ENCODE results near the gene BCAS2. TPM values are rescaled to one million over a fixed set of nuclear protein-coding genes. Genes with fewer than 3 reads are reported as not detected.

The BCAS2 gene
- total RNA-seq (2014; rRNA removed; shearing (Covaris generic)) = 49.9 and 50.7 TPM in 2 replicates
- 75.4 and 111 TPM in 2 replicates for polyA plus RNA-seq (2016; fragmentation: Nextera tagmentation; extraction: Ambion mirVana)
- long read RNA-seq, transcript BCAS2-201 (7 exons, 1,299 nt) = major isoform, 106 of 111 reads
- long read RNA-seq, partial matches to known transcripts = 2 of 111 reads
- long read RNA-seq, other reads (novel, unspliced or antisense) = 1 of 111 reads

- Histone ChIP-seq H3K36me3 (ENCODE audit: insufficient read depth) (peaks cover 5% of the 10 kb centered on the region; the same call in 1 of the 2 replicates), H3K4me1 (ENCODE audit: insufficient read depth) (peaks cover 13% of the 10 kb centered on the region; the same call in 1 of the 2 replicates), H3K4me3 (peak within 1 kb of the TSS; percentile 70), H3K79me2 (replicated peaks; ENCODE audit: insufficient read depth) (peaks cover 39% of the 10 kb centered on the region), H3F3A (replicated peaks; ENCODE audit: low read depth) (no peaks in the 10 kb centered on the region), H3K9me2 (ENCODE audit: insufficient read depth) (peaks cover 7% of the 10 kb centered on the region; the same call in 1 of the 2 replicates), H4K20me1 (replicated peaks; ENCODE audit: insufficient read depth) (peaks cover 5% of the 10 kb centered on the region; the same call in 1 of the 2 replicates), H3K27ac (ENCODE audit: low read depth) (peak within 1 kb of the TSS; percentile 81), H2AFZ (no peak within 1 kb of the TSS; the same call in 1 of the 2 replicates), H3K4me2 (peak within 1 kb of the TSS; percentile 81), H3K27me3 (ENCODE audit: insufficient read depth) (no peaks in the 10 kb centered on the region)
- H3K36me3 Mint-ChIP-seq (ENCODE audit: low read depth) = peaks cover 34% of the 10 kb centered on the region
- ATAC-seq (peak; percentile 96), DNase-seq (ENCODE audit: low spot score) (peak; percentile 98)
- TF ChIP-seq POLR2AphosphoS5 (IDR thresholded peaks at IDR 0.05; ENCODE audit: low read depth) (peak; percentile 92), CREB1 (CRISPR knock-in tag; IDR thresholded peaks at IDR 0.05; ENCODE audit: low read depth) (peak; percentile 97), ZNF462 (CRISPR knock-in tag; IDR thresholded peaks at IDR 0.05) (no peak), ETS1 (IDR thresholded peaks at IDR 0.05) (peak; percentile 80), ZNF114 (CRISPR knock-in tag; IDR thresholded peaks at IDR 0.05) (no peak), ZNF331 (CRISPR knock-in tag; IDR thresholded peaks at IDR 0.05; ENCODE audit: low read depth) (peak; percentile 22; the same call in 1 of the 2 replicates), EZH2phosphoT487 (IDR thresholded peaks at IDR 0.05; ENCODE audit: unreplicated experiment) (no peak), NANOG (IDR thresholded peaks at IDR 0.05; ENCODE audit: borderline replicate concordance) (0 out of 2 replicates have a peak, but pooled peaks have one; percentile 4)
- peak within 1 kb of the TSS; percentile 100 for H3K4me3 Mint-ChIP-seq
- 0 out of 3 replicates have a peak, but pooled peaks cover 7% of the 10 kb centered on the region for H3K4me1 Mint-ChIP-seq
- H3K27me3 Mint-ChIP-seq (ENCODE audit: insufficient read depth, low read depth, poor library complexity) = peaks cover 6% of the 10 kb centered on the region
- no peaks in the 10 kb centered on the region for H3K9me3 Mint-ChIP-seq
- H3K27ac Mint-ChIP-seq = peak within 1 kb of the TSS; percentile 99
These were observed at the start of gene BCAS2 for GRCh38 chr1:114581335-114582287. Gene BCAS2 (minus strand): TSS chr1:114581615. CDS start chr1:114581591, 24 bp downstream.

Data from GM23338 (cell line).